Body of pancreas (tissue), 4 donors: ENCODE results near the gene BPIFB6. TPM values are rescaled to one million over a fixed set of nuclear protein-coding genes. Genes with fewer than 3 reads are reported as not detected.

Source experiments
- ATAC-seq: fragments of 150-250 bp; one replicate; pipeline ENCODE4 v1.9.1; 2016
- DNase-seq, 4 donors: peaks; one replicate each; pipeline ENCODE4 v3.0.0-alpha.2; 2019
- H3K27ac ChIP-seq, 4 donors: fragments of 200-600 bp; sonication (generic); 1 replicate in 3 of 4; 2 replicates in 1 of 4; pipeline versions ENCODE4 v1.5.1 to v1.6.1; 2016 to 2019; ENCODE audit warnings: mild to moderate bottlenecking in 1 of 4, mixed read lengths in 1 of 4, moderate library complexity in 1 of 4
- H3K27me3 ChIP-seq, 2 donors: fragments of 200-600 bp; sonication (generic); one replicate each; pipeline ENCODE4 v1.6.0; 2016; ENCODE audit warnings: mild to moderate bottlenecking in 1 of 2
- H3K36me3 ChIP-seq, 2 donors: fragments of 200-600 bp; sonication (generic); replicated peaks in 1 of 2; 2 replicates each; pipeline ENCODE4 v1.5.1; 2016; ENCODE audit warnings: low read depth in 2 of 2; ENCODE audit not compliant: insufficient read depth in 1 of 2
- H3K4me1 ChIP-seq: fragments of 200-600 bp; sonication (generic); one replicate; pipeline ENCODE4 v1.6.0; 2016
- H3K4me3 ChIP-seq, 2 donors: fragments of 200-600 bp; sonication (generic); 1 replicate in 1 of 2; 2 replicates in 1 of 2; pipeline ENCODE4 v1.5.1; 2016 to 2019
- H3K9me3 ChIP-seq, 3 donors: fragments of 200-600 bp; sonication (generic); 1 replicate in 2 of 3; 2 replicates in 1 of 3; pipeline ENCODE4 v1.5.1; 2016
- POLR2A ChIP-seq, 3 donors: fragments of 450-650 bp; IDR thresholded peaks; one replicate each; pipeline ENCODE4 v1.6.1; 2016; ENCODE audit warnings: antibody characterized with exemption in 3 of 3, mild to moderate bottlenecking in 2 of 3
- WGBS, 2 donors: methylation state at CpG; one replicate each; pipeline ENCODE4 v1.1.5; 2017; 5-methylcytosine and 5-hydroxymethylcytosine counted together
- intact Hi-C: fragments of 100-400 bp; cut with DNase I; formaldehyde crosslinking; loops from one replicate; pipeline ENCODE4 v1.15.1; 2023
- total RNA-seq, 2 donors: library from RNA; depleted of rRNA; stranded (reverse); fragments of >200 nt; gene quantifications; one replicate each; pipeline ENCODE4 v1.1.0, GENCODE V29; 2016
- TF ChIP-seq, protein P1 (sequence below), 7 experiments: fragments of 450-650 bp in 4 of 7; fragments of 200-600 bp in 3 of 7; sonication (generic) in 3 of 7; IDR thresholded peaks; one replicate each; pipeline ENCODE4 v1.5.1; 2016 to 2019; ENCODE audit warnings: antibody characterized with exemption in 7 of 7

Gene BPIFB6
- total RNA-seq, 2 donors from 2014 or later = not detected

DNA sequence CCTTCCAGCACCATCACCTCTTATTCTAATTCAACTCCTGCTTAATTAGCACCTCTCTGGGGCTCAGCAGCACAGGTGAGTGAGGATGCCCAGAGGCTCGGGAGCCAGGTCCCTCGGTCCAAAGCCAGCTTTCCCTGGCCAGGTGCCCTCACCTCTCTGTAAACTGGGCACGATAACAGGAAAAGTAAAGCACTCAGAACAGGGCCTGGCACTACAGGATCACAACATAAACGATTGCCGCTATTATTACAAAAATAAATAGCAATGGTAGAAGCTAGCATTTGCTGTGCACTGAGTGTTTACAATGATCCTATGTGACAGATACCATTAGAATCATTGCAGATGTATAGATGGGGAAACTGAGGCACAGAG lies 21.3 kb upstream of the BPIFB6 start:
- WGBS, 2 donors = 26 to 49% methylated on average over 5 of the region's 5 CpGs
- intact Hi-C loops = no loop called here
- Histone ChIP-seq H3K4me1 (no peaks in the 10 kb centered on the region), H3K9me3 (no peaks in the 10 kb centered on the region), H3K4me3 (no peak overlapping the region), H3K27me3 (no peaks in the 10 kb centered on the region), H3K36me3 (no peaks in the 10 kb centered on the region), H3K27ac (no peak overlapping the region)
- DNase-seq (no peak), ATAC-seq (no peak)
- TF ChIP-seq POLR2A (IDR thresholded peaks at IDR 0.05) = no peak
- TF ChIP-seq, protein P1, sequence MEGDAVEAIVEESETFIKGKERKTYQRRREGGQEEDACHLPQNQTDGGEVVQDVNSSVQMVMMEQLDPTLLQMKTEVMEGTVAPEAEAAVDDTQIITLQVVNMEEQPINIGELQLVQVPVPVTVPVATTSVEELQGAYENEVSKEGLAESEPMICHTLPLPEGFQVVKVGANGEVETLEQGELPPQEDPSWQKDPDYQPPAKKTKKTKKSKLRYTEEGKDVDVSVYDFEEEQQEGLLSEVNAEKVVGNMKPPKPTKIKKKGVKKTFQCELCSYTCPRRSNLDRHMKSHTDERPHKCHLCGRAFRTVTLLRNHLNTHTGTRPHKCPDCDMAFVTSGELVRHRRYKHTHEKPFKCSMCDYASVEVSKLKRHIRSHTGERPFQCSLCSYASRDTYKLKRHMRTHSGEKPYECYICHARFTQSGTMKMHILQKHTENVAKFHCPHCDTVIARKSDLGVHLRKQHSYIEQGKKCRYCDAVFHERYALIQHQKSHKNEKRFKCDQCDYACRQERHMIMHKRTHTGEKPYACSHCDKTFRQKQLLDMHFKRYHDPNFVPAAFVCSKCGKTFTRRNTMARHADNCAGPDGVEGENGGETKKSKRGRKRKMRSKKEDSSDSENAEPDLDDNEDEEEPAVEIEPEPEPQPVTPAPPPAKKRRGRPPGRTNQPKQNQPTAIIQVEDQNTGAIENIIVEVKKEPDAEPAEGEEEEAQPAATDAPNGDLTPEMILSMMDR (IDR thresholded peaks at IDR 0.05) = no peak

DNA sequence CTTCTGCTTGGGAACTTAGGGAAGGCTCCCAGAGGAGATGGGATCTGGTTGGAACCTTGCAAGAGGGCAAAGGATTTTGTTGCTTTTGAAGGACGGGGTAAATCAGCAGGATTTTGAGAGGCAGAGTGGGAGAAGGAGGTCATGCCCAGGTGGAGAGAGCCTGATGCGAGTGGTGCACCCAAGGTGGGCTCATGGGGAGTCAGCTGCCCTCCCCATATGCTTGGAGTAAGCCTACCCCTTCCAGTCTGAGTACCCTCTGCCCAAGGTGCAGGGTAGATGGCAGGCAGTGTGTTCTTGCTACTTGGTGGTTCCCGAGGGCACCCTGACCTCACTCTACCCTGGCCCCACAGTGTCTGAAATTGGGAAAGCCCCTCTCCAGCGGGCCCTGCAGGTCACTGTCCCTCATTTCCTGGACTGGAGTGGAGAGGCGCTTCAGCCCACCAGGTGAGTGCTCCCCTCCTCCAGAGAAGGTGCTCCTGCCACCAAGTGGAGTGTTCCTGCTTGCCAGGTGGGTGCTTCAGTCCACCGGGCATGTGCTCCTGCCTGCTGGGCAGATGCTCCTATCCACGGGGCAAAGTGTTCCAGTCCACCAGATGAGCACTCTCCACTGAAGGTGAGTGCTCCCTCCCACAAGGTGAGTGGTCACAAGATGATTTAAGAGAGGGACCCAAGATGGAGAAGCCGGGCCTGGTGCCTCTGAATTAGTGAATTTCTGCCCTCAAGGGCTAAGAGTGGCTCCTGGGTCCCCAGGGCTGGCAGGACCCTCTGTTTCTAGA lies 20.6 kb upstream of the BPIFB6 start:
- Histone ChIP-seq H3K27me3 (no peaks in the 10 kb centered on the region), H3K4me1 (no peaks in the 10 kb centered on the region), H3K9me3 (no peaks in the 10 kb centered on the region), H3K27ac (no peak overlapping the region), H3K4me3 (no peak overlapping the region), H3K36me3 (no peaks in the 10 kb centered on the region)
- intact Hi-C loops = no loop called here
- ATAC-seq (no peak), DNase-seq (no peak)
- TF ChIP-seq, protein P1 (IDR thresholded peaks at IDR 0.05) = no peak
- TF ChIP-seq POLR2A (IDR thresholded peaks at IDR 0.05) = no peak
- 69 to 70% methylated on average over 5 to 8 of the region's 8 CpGs for WGBS, 2 donors

GRCh38 chr20:33012327-33013189 lies 18.9 kb upstream of the BPIFB6 start:
- Histone ChIP-seq H3K27ac (no peak overlapping the region), H3K4me3 (no peak overlapping the region), H3K36me3 (no peaks in the 10 kb centered on the region), H3K9me3 (no peaks in the 10 kb centered on the region), H3K4me1 (no peaks in the 10 kb centered on the region), H3K27me3 (no peaks in the 10 kb centered on the region)
- ATAC-seq (no peak), DNase-seq (no peak)
- TF ChIP-seq, protein P1 (IDR thresholded peaks at IDR 0.05) = no peak
- TF ChIP-seq POLR2A (IDR thresholded peaks at IDR 0.05) = no peak
- 62 to 63% methylated on average over 15 of the region's 15 CpGs for WGBS, 2 donors
- intact Hi-C loops = no loop called here

GRCh38 chr20:33013701-33014326 lies 17.6 kb upstream of the BPIFB6 start:
- WGBS, 2 donors = 58 to 60% methylated on average over 1 to 10 of the region's 12 CpGs
- no peaks in the 10 kb centered on the region for H3K4me1 ChIP-seq
- no peaks in the 10 kb centered on the region for H3K36me3 ChIP-seq
- no peak overlapping the region for H3K27ac ChIP-seq
- no peak for DNase-seq
- H3K27me3 ChIP-seq = no peaks in the 10 kb centered on the region
- no peaks in the 10 kb centered on the region for H3K9me3 ChIP-seq
- no peak overlapping the region for H3K4me3 ChIP-seq
- ATAC-seq = no peak
- TF ChIP-seq, protein P1 (IDR thresholded peaks at IDR 0.05) = no peak
- TF ChIP-seq POLR2A (IDR thresholded peaks at IDR 0.05) = no peak
- intact Hi-C loops = no loop called here
